ENCODE data around the gene MEST. TPM values are rescaled to one million over a fixed set of nuclear protein-coding genes. Genes with fewer than 3 reads are reported as not detected.

Gene MEST
- polyA plus RNA-seq, 1 donor (not counting 4 experiments of a cell fraction or from before 2014, with no cell fraction given), result 5.8 TPM

DNA sequence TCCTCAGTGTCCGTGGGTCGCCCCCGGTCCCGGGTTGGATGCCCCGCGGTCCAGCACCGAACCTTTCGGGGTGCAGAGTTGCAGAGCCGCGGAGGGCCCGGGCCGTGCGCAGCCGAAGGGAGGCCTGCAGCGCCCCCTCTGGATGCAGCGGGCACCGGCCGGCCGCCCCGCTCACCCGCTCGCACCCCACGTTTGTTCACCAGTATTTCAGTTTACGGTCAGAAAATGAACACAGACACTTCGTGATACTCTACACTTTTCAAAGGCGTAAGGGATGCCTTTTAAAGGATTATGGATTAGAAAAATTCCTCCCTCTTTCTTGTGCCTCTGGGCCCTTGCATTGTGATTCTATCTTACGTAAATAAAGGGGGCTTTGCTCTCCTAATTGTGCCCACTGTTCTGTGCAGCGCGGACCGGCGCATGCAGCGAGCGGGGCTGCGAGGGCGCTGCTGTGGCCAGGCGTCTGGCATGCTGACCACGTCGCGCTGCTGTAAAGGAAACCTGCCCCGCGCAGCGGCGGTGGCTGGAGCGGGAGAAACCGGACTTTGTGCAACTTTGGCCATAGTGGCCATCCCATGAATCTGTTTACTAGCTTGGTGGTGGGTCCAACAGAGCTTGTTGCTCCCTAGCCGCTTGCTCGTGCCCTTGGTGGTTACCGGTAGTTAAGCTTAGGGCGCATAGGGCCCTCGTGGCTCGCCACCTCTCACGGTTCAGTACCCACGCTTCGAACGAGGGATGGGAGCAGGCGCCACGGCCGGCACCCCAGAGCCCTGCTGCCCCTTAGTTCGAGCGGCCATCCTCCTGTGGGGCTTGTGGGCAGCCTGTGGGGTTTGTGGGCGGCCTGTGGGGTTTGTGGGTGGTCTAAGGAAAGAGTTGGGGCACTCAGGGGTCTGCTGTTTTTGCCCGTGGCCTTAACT is 739 bp upstream of the MEST start:
- dilution Hi-C loops (cut with MboI; ENCODE audit: extremely low pct_ligation_motif_present, low sequenced_read_pairs), result no loop called here
- Histone ChIP-seq H4K20me1 (ENCODE audit: control insufficient read depth, extremely low read depth, insufficient read depth, low read length) (no peaks in the 10 kb centered on the region), H3K36me3 (ENCODE audit: control insufficient read depth in 2 of 2, extremely low read depth in 1 of 2, insufficient read depth in 2 of 2, low read length in 2 of 2) (no peaks in the 10 kb centered on the region), H3K79me2 (ENCODE audit: control insufficient read depth, insufficient read depth, low read length) (no peaks in the 10 kb centered on the region), H3K9me1 (ENCODE audit: control insufficient read depth, extremely low read depth, insufficient read depth, low read length) (no peaks in the 10 kb centered on the region), H2AFZ (ENCODE audit: control insufficient read depth, low read length) (no peak overlapping the region), H3K4me1 (ENCODE audit: control insufficient read depth, extremely low read depth, insufficient read depth, low read length) (peaks cover 13% of the 10 kb centered on the region), H3K4me3 (ENCODE audit: control insufficient read depth in 2 of 3, extremely low read depth in 1 of 3, insufficient read depth in 2 of 3, low read depth in 1 of 3, low read length in 3 of 3) (peak overlapping the region in 2 of 3 experiments; percentile 8 to 41), H3K27me3 (ENCODE audit: control insufficient read depth, extremely low read depth, insufficient read depth, low read length) (peaks cover 36% of the 10 kb centered on the region), H3K4me2 (ENCODE audit: control insufficient read depth, extremely low read depth, insufficient read depth, low read depth, low read length) (peak overlapping the region; percentile 64), H3K9ac (ENCODE audit: control insufficient read depth, extremely low read depth, insufficient read depth, low read length) (no peak overlapping the region), H3K9me3 (ENCODE audit: control insufficient read depth, low read depth, low read length) (no peaks in the 10 kb centered on the region), H3K27ac (ENCODE audit: control insufficient read depth, insufficient read depth, low read length) (no peak overlapping the region)
- no peak for DNase-seq (ENCODE audit: low read depth, low spot score)
- TF ChIP-seq, protein P1, sequence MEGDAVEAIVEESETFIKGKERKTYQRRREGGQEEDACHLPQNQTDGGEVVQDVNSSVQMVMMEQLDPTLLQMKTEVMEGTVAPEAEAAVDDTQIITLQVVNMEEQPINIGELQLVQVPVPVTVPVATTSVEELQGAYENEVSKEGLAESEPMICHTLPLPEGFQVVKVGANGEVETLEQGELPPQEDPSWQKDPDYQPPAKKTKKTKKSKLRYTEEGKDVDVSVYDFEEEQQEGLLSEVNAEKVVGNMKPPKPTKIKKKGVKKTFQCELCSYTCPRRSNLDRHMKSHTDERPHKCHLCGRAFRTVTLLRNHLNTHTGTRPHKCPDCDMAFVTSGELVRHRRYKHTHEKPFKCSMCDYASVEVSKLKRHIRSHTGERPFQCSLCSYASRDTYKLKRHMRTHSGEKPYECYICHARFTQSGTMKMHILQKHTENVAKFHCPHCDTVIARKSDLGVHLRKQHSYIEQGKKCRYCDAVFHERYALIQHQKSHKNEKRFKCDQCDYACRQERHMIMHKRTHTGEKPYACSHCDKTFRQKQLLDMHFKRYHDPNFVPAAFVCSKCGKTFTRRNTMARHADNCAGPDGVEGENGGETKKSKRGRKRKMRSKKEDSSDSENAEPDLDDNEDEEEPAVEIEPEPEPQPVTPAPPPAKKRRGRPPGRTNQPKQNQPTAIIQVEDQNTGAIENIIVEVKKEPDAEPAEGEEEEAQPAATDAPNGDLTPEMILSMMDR (optimal IDR thresholded peaks at IDR 0.05 in 1 of 3, IDR thresholded peaks at IDR 0.05 in 1 of 3, conservative IDR thresholded peaks at IDR 0.05 in 1 of 3; ENCODE audit: extremely low read depth in 1 of 3, insufficient read depth in 2 of 3, low read length in 3 of 3), result peak; percentile 30 to 44 (median 40)
- TF ChIP-seq EZH2 (IDR thresholded peaks at IDR 0.05; ENCODE audit: low read length), result no peak
- FAIRE-seq, result no peak

DNA sequence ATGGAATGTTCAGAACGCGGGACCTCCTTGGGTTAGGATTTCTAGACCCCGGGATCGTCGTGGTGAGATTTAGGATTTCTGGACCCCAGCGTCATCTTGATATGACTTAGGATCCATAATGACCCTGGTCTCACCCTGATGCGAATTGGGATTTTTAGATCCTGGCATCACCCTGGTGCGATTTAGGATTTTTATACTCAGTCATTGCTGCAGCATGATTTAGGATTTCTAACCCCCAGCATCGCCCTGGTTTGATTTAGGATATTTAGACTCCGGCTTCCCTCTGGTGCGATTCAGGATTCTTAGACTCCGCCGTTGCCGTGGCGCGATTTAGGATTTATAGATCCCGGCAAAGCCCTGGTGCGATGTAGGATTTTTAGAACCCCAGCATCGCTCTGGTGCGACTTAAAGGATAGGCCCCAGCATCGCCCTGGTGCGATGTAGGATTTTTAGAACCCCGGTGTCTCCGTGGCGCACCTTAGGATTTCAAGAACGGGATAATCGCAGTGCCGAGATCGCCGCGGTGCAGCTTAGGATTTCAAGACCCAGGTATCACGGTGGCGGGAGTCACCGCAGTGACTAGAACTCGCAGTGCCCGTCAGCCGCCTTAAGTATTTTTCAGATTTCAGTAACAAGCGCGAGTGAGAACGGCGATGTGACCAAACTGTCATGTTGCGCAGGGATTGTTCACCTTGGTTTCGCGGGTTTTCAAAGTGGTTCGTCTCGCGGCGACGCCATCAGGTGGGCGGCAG is 814 bp downstream of the MEST start:
- no peak overlapping the region for H2AFZ ChIP-seq (ENCODE audit: control insufficient read depth, low read length)
- peak overlapping the region; percentile 84 for H3K4me2 ChIP-seq (ENCODE audit: control insufficient read depth, extremely low read depth, insufficient read depth, low read depth, low read length)
- H3K27me3 ChIP-seq (ENCODE audit: control insufficient read depth, extremely low read depth, insufficient read depth, low read length), result peaks cover 30% of the 10 kb centered on the region
- no peaks in the 10 kb centered on the region for H3K36me3 ChIP-seq (ENCODE audit: control insufficient read depth in 2 of 2, extremely low read depth in 1 of 2, insufficient read depth in 2 of 2, low read length in 2 of 2)
- H3K4me1 ChIP-seq (ENCODE audit: control insufficient read depth, extremely low read depth, insufficient read depth, low read length), result peaks cover 3% of the 10 kb centered on the region
- no peak overlapping the region for H3K9ac ChIP-seq (ENCODE audit: control insufficient read depth, extremely low read depth, insufficient read depth, low read length)
- DNase-seq (ENCODE audit: low read depth, low spot score), result no peak
- no peaks in the 10 kb centered on the region for H3K79me2 ChIP-seq (ENCODE audit: control insufficient read depth, insufficient read depth, low read length)
- no peaks in the 10 kb centered on the region for H3K9me1 ChIP-seq (ENCODE audit: control insufficient read depth, extremely low read depth, insufficient read depth, low read length)
- TF ChIP-seq, protein P1 (optimal IDR thresholded peaks at IDR 0.05 in 1 of 3, IDR thresholded peaks at IDR 0.05 in 1 of 3, conservative IDR thresholded peaks at IDR 0.05 in 1 of 3; ENCODE audit: extremely low read depth in 1 of 3, insufficient read depth in 2 of 3, low read length in 3 of 3), result no peak
- peak; percentile 11 for TF ChIP-seq EZH2 (IDR thresholded peaks at IDR 0.05; ENCODE audit: low read length)
- H4K20me1 ChIP-seq (ENCODE audit: control insufficient read depth, extremely low read depth, insufficient read depth, low read length), result no peaks in the 10 kb centered on the region
- no peaks in the 10 kb centered on the region for H3K9me3 ChIP-seq (ENCODE audit: control insufficient read depth, low read depth, low read length)
- no peak for FAIRE-seq
- no peak overlapping the region for H3K27ac ChIP-seq (ENCODE audit: control insufficient read depth, insufficient read depth, low read length)
- peak overlapping the region; percentile 8 to 58 (median 31) for H3K4me3 ChIP-seq (ENCODE audit: control insufficient read depth in 2 of 3, extremely low read depth in 1 of 3, insufficient read depth in 2 of 3, low read depth in 1 of 3, low read length in 3 of 3)
- dilution Hi-C loops (cut with MboI; ENCODE audit: extremely low pct_ligation_motif_present, low sequenced_read_pairs), result no loop called here
